ENCODE data around the gene APOA1.
A peak's percentile ranks its signal among the peaks of the same experiment; 100 is the strongest.

Gene APOA1

GRCh38 chr11:116793772-116794097, 43.7 kb downstream of the APOA1 start:
- no peak for DNase-seq (ENCODE audit: insufficient read length, low spot score)
- no peak for FAIRE-seq
- TF ChIP-seq CTCF (IDR thresholded peaks at IDR 0.05; ENCODE audit: insufficient read depth, missing control alignments) = no peak

- DNase-seq (ENCODE audit: insufficient read length, low spot score) (no peak), FAIRE-seq (no peak)
Observed at GRCh38 chr11:116792869-116793771, 44.3 kb downstream of the APOA1 start.

GRCh38 chr11:116792144-116792868, 45.1 kb downstream of the APOA1 start:
- TF ChIP-seq CTCF (IDR thresholded peaks at IDR 0.05; ENCODE audit: insufficient read depth, missing control alignments) = no peak
- DNase-seq (ENCODE audit: insufficient read length, low spot score) (no peak), FAIRE-seq (no peak)

More at GRCh38 chr11:116792869-116793771, 44.3 kb downstream of the APOA1 start:
- TF ChIP-seq CTCF (IDR thresholded peaks at IDR 0.05; ENCODE audit: insufficient read depth, missing control alignments) = no peak

- no peak for DNase-seq (ENCODE audit: insufficient read length, low spot score)
- no peak for FAIRE-seq
Observed at GRCh38 chr11:116791813-116792143, 45.6 kb downstream of the APOA1 start, which contains the start of gene APOA5. APOA5 (minus strand) TSS chr11:116791879; CDS start chr11:116791860, 19 bp downstream.

GRCh38 chr11:116791002-116791812, 46.2 kb downstream of the APOA1 start:
- DNase-seq (ENCODE audit: insufficient read length, low spot score) (peak; percentile 93), FAIRE-seq (no peak)
- peak; percentile 93 for TF ChIP-seq CTCF (IDR thresholded peaks at IDR 0.05; ENCODE audit: insufficient read depth, missing control alignments)

More at GRCh38 chr11:116791813-116792143, 45.6 kb downstream of the APOA1 start, which contains the start of gene APOA5:
- TF ChIP-seq CTCF (IDR thresholded peaks at IDR 0.05; ENCODE audit: insufficient read depth, missing control alignments) = no peak

GRCh38 chr11:116790167-116791001, 47.0 kb downstream of the APOA1 start:
- no peak for TF ChIP-seq CTCF (IDR thresholded peaks at IDR 0.05; ENCODE audit: insufficient read depth, missing control alignments)
- FAIRE-seq (no peak), DNase-seq (ENCODE audit: insufficient read length, low spot score) (no peak)
